B cell (primary cell): ENCODE measurements around the gene TAF11L9. TPM values are rescaled to one million over a fixed set of nuclear protein-coding genes. Genes with fewer than 3 reads are reported as not detected.
"Not testable (repeated sequence)": the region's sequence is repeated elsewhere in the genome, so short reads cannot be mapped to it uniquely, and the experiment has no call there.

Experiments
- ATAC-seq: fragments of 200-7000 bp; cut with Tn5 transposase; one replicate; pipeline ENCODE4 v1.10.0; 2021; ENCODE audit warnings: low read depth, mild to moderate bottlenecking, moderate number of reproducible peaks, moderate library complexity
- CTCF ChIA-PET: fragments of 350-600 bp; sonication (Branson Sonifier 250); formaldehyde crosslinking; loops from one replicate; lab custom pipeline; 2021; ENCODE audit warnings: antibody characterized with exemption, inconsistent platforms; lab: Charles Lee
- POLR2A ChIA-PET: fragments of 350-600 bp; sonication (Branson Sonifier 250); formaldehyde crosslinking; loops from one replicate; lab custom pipeline; 2021; ENCODE audit warnings: antibody characterized with exemption; lab: Charles Lee
- DNase-seq: peaks from one replicate; pipeline ENCODE4 v3.0.0; 2013
- H2AFZ ChIP-seq: 2 replicates; pipeline ENCODE4 v1.6.1; 2012; ENCODE audit warnings: mild to moderate bottlenecking, low read depth, low read length; ENCODE audit not compliant: insufficient read depth, poor library complexity, severe bottlenecking
- H3K27ac ChIP-seq, 2 donors: 1 replicate in 1 of 2; 2 replicates in 1 of 2; pipeline ENCODE4 v1.5.1; 2012 to 2013; ENCODE audit warnings: low read length in 2 of 2, mild to moderate bottlenecking in 2 of 2, moderate library complexity in 1 of 2
- H3K27me3 ChIP-seq, 4 experiments: fragments of 200-600 bp in 1 of 4; sonication (generic) in 1 of 4; replicated peaks in 1 of 4; 1 replicate in 2 of 4; 2 replicates in 2 of 4; pipeline versions ENCODE4 v1.6.1 to v1.7.0; 2013 to 2016; ENCODE audit warnings: low read length in 3 of 4, mild to moderate bottlenecking in 2 of 4, mixed read lengths in 1 of 4, moderate library complexity in 1 of 4; ENCODE audit not compliant: insufficient read depth in 4 of 4, control insufficient read depth in 3 of 4; ENCODE audit errors: control extremely low read depth in 1 of 4
- H3K36me3 ChIP-seq, 2 experiments: replicated peaks in 1 of 2; 1 replicate in 1 of 2; 2 replicates in 1 of 2; pipeline versions ENCODE4 v1.6.1 to v1.7.1; 2013; ENCODE audit warnings: low read length in 1 of 2; ENCODE audit not compliant: insufficient read depth in 2 of 2, control insufficient read depth in 1 of 2; ENCODE audit errors: control extremely low read depth in 1 of 2, extremely low read depth in 1 of 2
- H3K4me1 ChIP-seq, 2 donors: fragments of 200-600 bp in 1 of 2; sonication (generic) in 1 of 2; 1 replicate in 1 of 2; 2 replicates in 1 of 2; pipeline versions ENCODE4 v1.5.1 to v1.6.1; 2013 to 2017; ENCODE audit warnings: low read length in 2 of 2; ENCODE audit not compliant: control insufficient read depth in 2 of 2, insufficient read depth in 2 of 2
- H3K4me2 ChIP-seq: replicated peaks from 2 replicates; pipeline ENCODE3; 2012; ENCODE audit warnings: mild to moderate bottlenecking, low read depth, low read length; ENCODE audit not compliant: poor library complexity, severe bottlenecking
- H3K4me3 ChIP-seq, 5 experiments: fragments of 200-600 bp in 1 of 5; sonication (generic) in 1 of 5; 1 replicate in 3 of 5; 2 replicates in 2 of 5; pipeline versions ENCODE4 v1.5.1 to v1.7.0; 2011 to 2016; ENCODE audit warnings: low read length in 4 of 5, mild to moderate bottlenecking in 4 of 5, low read depth in 2 of 5, control low read depth in 1 of 5, moderate library complexity in 1 of 5; ENCODE audit not compliant: insufficient read depth in 1 of 5; ENCODE audit errors: control extremely low read depth in 1 of 5, extremely low read depth in 1 of 5
- H3K79me2 ChIP-seq: fragments of 200-600 bp; sonication (generic); one replicate; pipeline ENCODE4 v1.6.0; 2016; ENCODE audit warnings: low read length; ENCODE audit not compliant: control insufficient read depth, insufficient read depth
- H3K9ac ChIP-seq: fragments of 200-600 bp; sonication (generic); 2 replicates; pipeline ENCODE4 v1.6.1; 2017; ENCODE audit warnings: mild to moderate bottlenecking, low read length, moderate library complexity
- H3K9me3 ChIP-seq, 3 donors: one replicate each; pipeline versions ENCODE4 v1.6.1 to v1.7.1; 2013; ENCODE audit warnings: low read length in 2 of 3; ENCODE audit not compliant: control insufficient read depth in 2 of 3, insufficient read depth in 1 of 3; ENCODE audit errors: control extremely low read depth in 1 of 3
- H4K20me1 ChIP-seq: 2 replicates; pipeline ENCODE4 v1.6.0; 2012; ENCODE audit warnings: mild to moderate bottlenecking, low read length; ENCODE audit not compliant: insufficient read depth, control insufficient read depth, poor library complexity, severe bottlenecking
- H3K27ac Mint-ChIP-seq: one replicate; pipeline ENCODE4 v1.8.0; 2021; ENCODE audit warnings: mixed read lengths
- H3K27me3 Mint-ChIP-seq: one replicate; pipeline ENCODE4 v1.8.0; 2021; ENCODE audit warnings: mixed read lengths
- H3K4me1 Mint-ChIP-seq: one replicate; pipeline ENCODE4 v1.8.0; 2021; ENCODE audit warnings: mixed read lengths
- H3K4me3 Mint-ChIP-seq: one replicate; pipeline ENCODE4 v1.8.0; 2021; ENCODE audit warnings: mixed read lengths
- H3K9me3 Mint-ChIP-seq: one replicate; pipeline ENCODE4 v1.8.0; 2022; ENCODE audit warnings: mixed read lengths; ENCODE audit not compliant: insufficient read depth
- CTCF ChIP-seq: fragments of 200-600 bp; IDR thresholded peaks from one replicate; pipeline ENCODE4 v1.8.0; 2022; ENCODE audit warnings: antibody characterized with exemption, mild to moderate bottlenecking
- EZH2 ChIP-seq: IDR thresholded peaks from 2 replicates; pipeline ENCODE4 v1.6.1; 2012; ENCODE audit warnings: borderline replicate concordance, low read depth, mild to moderate bottlenecking, moderate library complexity, low read length; ENCODE audit not compliant: insufficient read depth, poor library complexity, severe bottlenecking
- WGBS: methylation state at CpG from one replicate; pipeline ENCODE4 v1.1.5; 2013; ENCODE audit warnings: missing lambda C conversion rate; ENCODE audit not compliant: insufficient coverage; 5-methylcytosine and 5-hydroxymethylcytosine counted together
- intact Hi-C: fragments of 100-400 bp; cut with micrococcal nuclease; formaldehyde crosslinking; loops from one replicate; pipeline ENCODE4 v1.10.0; 2022
- polyA plus RNA-seq: library from polyadenylated mRNA; depleted of rRNA; stranded (reverse); fragments of >200 nt; gene quantifications from 2 replicates; pipeline ENCODE4 v1.2.3, GENCODE V29; 2012
- total RNA-seq, 2 donors: library from RNA; stranded (reverse); fragments of 120-200 nt in 1 of 2; gene quantifications; 1 replicate in 1 of 2; 2 replicates in 1 of 2; pipeline versions ENCODE4 v1.2.3 to v1.2.4, GENCODE V29; 2013 to 2022

The TAF11L9 gene
- total and polyA plus RNA-seq, 2 donors (not counting 1 experiment from before 2014, with no cell fraction given) = not detected

- H3K27ac ChIP-seq, H3K36me3 ChIP-seq, H3K9me3 Mint-ChIP-seq, CTCF ChIA-PET, DNase-seq, H2AFZ ChIP-seq, H3K27ac Mint-ChIP-seq, H3K9me3 ChIP-seq, ATAC-seq, H3K4me2 ChIP-seq, H3K4me3 Mint-ChIP-seq, H3K9ac ChIP-seq, H3K79me2 ChIP-seq, POLR2A ChIA-PET, H3K4me1 Mint-ChIP-seq, H3K27me3 Mint-ChIP-seq, H3K4me3 ChIP-seq, H4K20me1 ChIP-seq, H3K4me1 ChIP-seq, H3K27me3 ChIP-seq, intact Hi-C loops: not testable (repeated sequence)
- WGBS = 80% methylated on average over 1 of the region's 4 CpGs
Observed at GRCh38 chr5:17607461-17607860, 13.3 kb upstream of the TAF11L9 start.

- intact Hi-C loops = no loop called here
- Histone ChIP-seq H3K27ac (no peak overlapping the region), H3K4me2 (no peak overlapping the region), H3K9ac (no peak overlapping the region), H2AFZ (no peak overlapping the region), H3K4me3 (no peak overlapping the region), H3K4me1 (no peaks in the 10 kb centered on the region), H3K36me3 (no peaks in the 10 kb centered on the region), H3K79me2 (no peaks in the 10 kb centered on the region), H4K20me1 (no peaks in the 10 kb centered on the region), H3K27me3 (no peaks in the 10 kb centered on the region), H3K9me3 (no peaks in the 10 kb centered on the region)
- Mint-ChIP-seq H3K4me3 (no peak overlapping the region), H3K4me1 (no peaks in the 10 kb centered on the region), H3K27ac (no peak overlapping the region), H3K9me3 (peaks cover 2% of the 10 kb centered on the region), H3K27me3 (no peaks in the 10 kb centered on the region)
- DNase-seq = no peak
- ATAC-seq = no peak
- 100% methylated on average over 5 of the region's 14 CpGs for whole genome bisulfite sequencing
- POLR2A ChIA-PET = no interaction called here
- TF ChIP-seq CTCF (no peak), EZH2 (no peak)
- CTCF ChIA-PET = no interaction called here
Observed at GRCh38 chr5:17604951-17605350, 10.8 kb upstream of the TAF11L9 start.

- H4K20me1 ChIP-seq, H3K9me3 ChIP-seq, H3K27me3 ChIP-seq, H3K9ac ChIP-seq, ATAC-seq, H3K4me1 ChIP-seq, DNase-seq, intact Hi-C loops, H3K27ac ChIP-seq, H2AFZ ChIP-seq, H3K79me2 ChIP-seq, H3K9me3 Mint-ChIP-seq, H3K4me3 Mint-ChIP-seq, CTCF ChIA-PET, H3K4me1 Mint-ChIP-seq, POLR2A ChIA-PET, H3K36me3 ChIP-seq, H3K27ac Mint-ChIP-seq, H3K4me2 ChIP-seq, H3K27me3 Mint-ChIP-seq, H3K4me3 ChIP-seq: not testable (repeated sequence)
- 54% methylated on average over 2 of the region's 6 CpGs for WGBS
Observed at GRCh38 chr5:17603880-17604279, 9.7 kb upstream of the TAF11L9 start, which contains the start of gene TAF11L11. TAF11L11 (plus strand) TSS chr5:17604183.
